Measurements from ENCODE around the gene DOCK8. TPM values are rescaled to one million over a fixed set of nuclear protein-coding genes. Genes with fewer than 3 reads are reported as not detected.

Gene DOCK8
- polyA plus RNA-seq, 1 donor (not counting 4 experiments of a cell fraction or from before 2014, with no cell fraction given), result 1.5 TPM

DNA sequence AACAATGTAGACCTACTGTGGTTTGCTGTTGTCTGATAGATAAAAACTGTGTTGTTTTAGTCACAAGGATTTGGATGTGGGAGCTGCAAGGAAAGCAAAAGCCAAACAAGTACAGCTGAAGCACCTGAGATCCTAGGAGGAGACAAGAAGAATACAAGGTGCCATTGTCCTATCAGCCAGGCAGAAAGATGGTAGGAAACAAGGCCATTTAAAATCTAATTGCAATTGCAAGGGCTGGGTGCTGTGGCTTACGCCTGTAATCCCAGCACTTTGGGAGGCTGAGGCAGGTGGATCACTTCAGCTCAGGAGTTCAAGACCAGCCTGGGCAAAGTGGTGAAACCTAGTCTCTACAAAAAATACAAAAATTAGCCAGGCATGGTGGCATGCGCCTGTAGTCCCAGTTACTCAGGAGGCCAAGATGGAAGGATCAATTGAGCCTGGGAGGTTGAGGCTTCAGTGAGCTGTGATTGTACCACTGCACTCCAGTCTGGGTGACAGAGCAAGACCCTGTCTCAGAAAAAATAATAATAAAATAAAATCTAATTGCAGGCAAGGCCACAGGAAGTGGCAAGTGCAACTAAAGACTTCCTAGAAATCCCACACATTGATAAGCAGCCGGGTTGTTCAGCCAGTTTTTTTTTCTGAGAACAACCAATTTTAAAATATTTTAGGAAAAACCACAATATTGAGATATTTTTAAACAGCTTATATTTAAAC lies 22.6 kb downstream of the DOCK8 start:
- no peak overlapping the region for H3K9ac ChIP-seq (ENCODE audit: control insufficient read depth, extremely low read depth, insufficient read depth, low read length)
- no peak for FAIRE-seq
- dilution Hi-C loops (cut with MboI; ENCODE audit: extremely low pct_ligation_motif_present, low sequenced_read_pairs), result no loop called here
- H3K4me1 ChIP-seq (ENCODE audit: control insufficient read depth, extremely low read depth, insufficient read depth, low read length), result no peaks in the 10 kb centered on the region
- no peaks in the 10 kb centered on the region for H3K36me3 ChIP-seq (ENCODE audit: control insufficient read depth in 2 of 2, extremely low read depth in 1 of 2, insufficient read depth in 2 of 2, low read length in 2 of 2)
- H3K9me3 ChIP-seq (ENCODE audit: control insufficient read depth, low read depth, low read length), result no peaks in the 10 kb centered on the region
- no peak overlapping the region for H3K4me2 ChIP-seq (ENCODE audit: control insufficient read depth, extremely low read depth, insufficient read depth, low read depth, low read length)
- DNase-seq (ENCODE audit: low read depth, low spot score), result no peak
- no peaks in the 10 kb centered on the region for H3K27me3 ChIP-seq (ENCODE audit: control insufficient read depth, extremely low read depth, insufficient read depth, low read length)
- H3K4me3 ChIP-seq (ENCODE audit: control insufficient read depth in 2 of 3, extremely low read depth in 1 of 3, insufficient read depth in 2 of 3, low read depth in 1 of 3, low read length in 3 of 3), result no peak overlapping the region
- H3K27ac ChIP-seq (ENCODE audit: control insufficient read depth, insufficient read depth, low read length), result no peak overlapping the region
- TF ChIP-seq EZH2 (IDR thresholded peaks at IDR 0.05; ENCODE audit: low read length), result no peak
- TF ChIP-seq, protein P1, sequence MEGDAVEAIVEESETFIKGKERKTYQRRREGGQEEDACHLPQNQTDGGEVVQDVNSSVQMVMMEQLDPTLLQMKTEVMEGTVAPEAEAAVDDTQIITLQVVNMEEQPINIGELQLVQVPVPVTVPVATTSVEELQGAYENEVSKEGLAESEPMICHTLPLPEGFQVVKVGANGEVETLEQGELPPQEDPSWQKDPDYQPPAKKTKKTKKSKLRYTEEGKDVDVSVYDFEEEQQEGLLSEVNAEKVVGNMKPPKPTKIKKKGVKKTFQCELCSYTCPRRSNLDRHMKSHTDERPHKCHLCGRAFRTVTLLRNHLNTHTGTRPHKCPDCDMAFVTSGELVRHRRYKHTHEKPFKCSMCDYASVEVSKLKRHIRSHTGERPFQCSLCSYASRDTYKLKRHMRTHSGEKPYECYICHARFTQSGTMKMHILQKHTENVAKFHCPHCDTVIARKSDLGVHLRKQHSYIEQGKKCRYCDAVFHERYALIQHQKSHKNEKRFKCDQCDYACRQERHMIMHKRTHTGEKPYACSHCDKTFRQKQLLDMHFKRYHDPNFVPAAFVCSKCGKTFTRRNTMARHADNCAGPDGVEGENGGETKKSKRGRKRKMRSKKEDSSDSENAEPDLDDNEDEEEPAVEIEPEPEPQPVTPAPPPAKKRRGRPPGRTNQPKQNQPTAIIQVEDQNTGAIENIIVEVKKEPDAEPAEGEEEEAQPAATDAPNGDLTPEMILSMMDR (optimal IDR thresholded peaks at IDR 0.05 in 1 of 3, IDR thresholded peaks at IDR 0.05 in 1 of 3, conservative IDR thresholded peaks at IDR 0.05 in 1 of 3; ENCODE audit: extremely low read depth in 1 of 3, insufficient read depth in 2 of 3, low read length in 3 of 3), result no peak
- no peak overlapping the region for H2AFZ ChIP-seq (ENCODE audit: control insufficient read depth, low read length)
- no peaks in the 10 kb centered on the region for H3K79me2 ChIP-seq (ENCODE audit: control insufficient read depth, insufficient read depth, low read length)
- H4K20me1 ChIP-seq (ENCODE audit: control insufficient read depth, extremely low read depth, insufficient read depth, low read length), result no peaks in the 10 kb centered on the region
- H3K9me1 ChIP-seq (ENCODE audit: control insufficient read depth, extremely low read depth, insufficient read depth, low read length), result no peaks in the 10 kb centered on the region

DNA sequence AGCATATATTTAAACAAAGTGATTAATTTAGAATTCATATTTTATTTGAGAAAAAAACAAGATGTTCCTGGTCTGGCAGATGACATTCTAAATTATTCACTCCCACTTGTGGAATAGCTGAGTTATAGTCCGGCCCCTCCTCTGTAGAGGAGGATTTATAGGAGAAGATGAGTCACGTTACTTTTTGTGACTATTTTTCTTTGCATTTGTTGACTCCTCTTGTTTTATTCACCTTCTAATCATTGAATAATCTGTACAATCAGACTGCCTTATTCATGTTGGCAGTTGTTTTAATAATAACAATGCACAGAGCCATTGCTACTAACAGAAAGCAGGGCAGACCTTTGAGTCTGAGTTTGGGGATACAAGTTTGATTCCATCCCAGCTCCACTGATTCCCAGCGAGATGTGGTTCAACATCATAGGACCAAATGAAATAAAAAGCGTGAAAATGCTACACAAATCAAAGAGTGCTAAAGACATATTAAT lies 23.2 kb downstream of the DOCK8 start:
- Histone ChIP-seq H2AFZ (ENCODE audit: control insufficient read depth, low read length) (no peak overlapping the region), H3K9ac (ENCODE audit: control insufficient read depth, extremely low read depth, insufficient read depth, low read length) (no peak overlapping the region), H3K4me3 (ENCODE audit: control insufficient read depth in 2 of 3, extremely low read depth in 1 of 3, insufficient read depth in 2 of 3, low read depth in 1 of 3, low read length in 3 of 3) (no peak overlapping the region), H4K20me1 (ENCODE audit: control insufficient read depth, extremely low read depth, insufficient read depth, low read length) (no peaks in the 10 kb centered on the region), H3K9me1 (ENCODE audit: control insufficient read depth, extremely low read depth, insufficient read depth, low read length) (no peaks in the 10 kb centered on the region), H3K9me3 (ENCODE audit: control insufficient read depth, low read depth, low read length) (no peaks in the 10 kb centered on the region), H3K27me3 (ENCODE audit: control insufficient read depth, extremely low read depth, insufficient read depth, low read length) (no peaks in the 10 kb centered on the region), H3K36me3 (ENCODE audit: control insufficient read depth in 2 of 2, extremely low read depth in 1 of 2, insufficient read depth in 2 of 2, low read length in 2 of 2) (no peaks in the 10 kb centered on the region), H3K27ac (ENCODE audit: control insufficient read depth, insufficient read depth, low read length) (no peak overlapping the region), H3K4me2 (ENCODE audit: control insufficient read depth, extremely low read depth, insufficient read depth, low read depth, low read length) (no peak overlapping the region), H3K79me2 (ENCODE audit: control insufficient read depth, insufficient read depth, low read length) (no peaks in the 10 kb centered on the region), H3K4me1 (ENCODE audit: control insufficient read depth, extremely low read depth, insufficient read depth, low read length) (no peaks in the 10 kb centered on the region)
- no peak for FAIRE-seq
- TF ChIP-seq, protein P1 (optimal IDR thresholded peaks at IDR 0.05 in 1 of 3, IDR thresholded peaks at IDR 0.05 in 1 of 3, conservative IDR thresholded peaks at IDR 0.05 in 1 of 3; ENCODE audit: extremely low read depth in 1 of 3, insufficient read depth in 2 of 3, low read length in 3 of 3), result no peak
- TF ChIP-seq EZH2 (IDR thresholded peaks at IDR 0.05; ENCODE audit: low read length), result no peak
- dilution Hi-C loops (cut with MboI; ENCODE audit: extremely low pct_ligation_motif_present, low sequenced_read_pairs), result no loop called here
- no peak for DNase-seq (ENCODE audit: low read depth, low spot score)
